GM11168 (cell line): Measurements from ENCODE around the gene PSME1.

Experiments used
- in situ Hi-C: fragments of 300-500 bp; cut with MboI; formaldehyde crosslinking; loops from one replicate; pipeline ENCODE4 v1.12.0; 2022; ENCODE audit warnings: low sequenced_read_pairs; ENCODE audit not compliant: unreplicated experiment

The PSME1 gene

GRCh38 chr14:24164518-24164991 is 28.6 kb downstream of the PSME1 start:
- in situ Hi-C loops: no loop called here

GRCh38 chr14:24165785-24166184 is 29.8 kb downstream of the PSME1 start:
- in situ Hi-C loops: no loop called here

DNA sequence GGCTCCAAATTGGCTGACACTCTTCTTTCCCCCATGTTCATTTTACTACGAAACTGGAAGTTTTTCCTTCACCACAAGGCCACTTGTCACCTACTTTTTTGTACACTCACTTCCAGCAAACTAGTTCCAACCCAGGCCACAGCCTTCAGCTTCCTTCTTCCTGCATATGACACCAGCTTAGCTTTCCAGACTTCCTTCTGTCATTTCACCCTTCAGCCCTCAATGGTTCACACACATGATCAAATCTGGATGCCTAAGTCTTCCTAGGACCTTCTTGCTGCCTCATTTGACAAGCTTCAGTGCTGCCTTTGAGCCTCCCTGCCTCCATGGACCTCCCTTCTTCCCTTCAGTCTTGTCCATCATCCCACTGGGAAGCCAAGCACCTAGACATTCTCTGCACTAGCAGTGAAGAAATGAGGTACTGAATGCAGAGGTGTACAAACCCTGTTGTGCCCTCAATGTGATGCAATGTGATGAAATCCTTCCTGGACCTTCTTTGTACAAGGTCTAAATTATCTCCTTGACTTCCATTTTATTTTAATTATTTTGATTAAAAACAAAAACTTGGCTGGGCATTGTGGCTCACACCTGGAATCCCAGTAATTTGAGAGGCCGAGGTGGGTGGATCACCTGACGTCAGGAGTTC is 31.6 kb downstream of the PSME1 start:
- in situ Hi-C loops: no loop called here

GRCh38 chr14:24171422-24172260 is 35.6 kb downstream of the PSME1 start, which contains the start of gene REC8:
REC8 (plus strand) TSS chr14:24172080; CDS start chr14:24172553, 473 bp downstream.
- in situ Hi-C loops: no loop called here

DNA sequence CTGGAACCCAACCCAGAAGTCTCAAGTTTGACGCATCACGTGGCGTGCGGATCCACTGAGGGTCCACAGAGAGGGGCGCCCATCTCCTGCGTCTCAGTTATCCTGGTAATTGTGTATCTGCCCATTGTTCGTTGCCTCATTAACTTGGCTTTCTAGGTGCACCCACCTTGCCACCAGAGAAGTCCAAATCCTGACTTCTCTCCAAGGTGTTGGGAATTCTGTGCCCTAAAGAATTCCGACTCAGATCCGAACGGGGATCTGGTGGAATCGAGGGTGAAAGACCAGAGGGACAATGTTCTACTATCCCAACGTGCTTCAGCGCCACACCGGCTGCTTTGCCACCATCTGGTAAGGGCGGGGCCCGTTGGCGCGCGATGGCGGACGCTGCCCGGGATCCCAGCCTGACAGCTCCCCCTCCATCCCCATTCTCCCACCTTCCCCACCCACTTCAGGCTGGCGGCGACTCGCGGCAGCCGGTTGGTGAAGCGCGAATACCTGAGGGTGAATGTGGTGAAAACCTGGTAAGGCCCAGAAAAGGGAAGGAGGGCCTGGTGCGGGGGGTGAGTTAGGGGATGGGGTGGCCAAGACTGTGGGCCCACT is 36.4 kb downstream of the PSME1 start:
- in situ Hi-C loops: no loop called here

DNA sequence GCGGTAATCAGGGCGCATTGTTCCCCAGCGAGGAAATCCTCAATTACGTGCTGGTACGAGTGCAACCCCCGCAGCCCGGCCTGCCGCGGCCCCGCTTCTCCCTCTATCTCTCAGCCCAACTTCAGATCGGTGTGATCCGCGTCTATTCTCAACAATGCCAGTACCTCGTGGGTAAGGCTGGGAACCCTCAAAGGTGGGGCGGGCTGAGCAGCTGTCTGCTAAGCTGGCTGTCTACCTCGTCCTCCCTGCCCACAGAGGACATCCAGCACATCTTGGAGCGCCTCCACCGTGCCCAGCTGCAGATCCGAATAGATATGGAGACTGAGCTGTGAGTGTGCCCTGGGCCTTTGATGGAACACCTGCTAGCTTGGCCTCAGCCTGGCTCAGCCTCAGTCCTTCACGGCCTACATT is 36.9 kb downstream of the PSME1 start:
- in situ Hi-C loops: no loop called here

- in situ Hi-C loops: no loop called here
Observed at GRCh38 chr14:24176599-24176998, 40.6 kb downstream of the PSME1 start.

DNA sequence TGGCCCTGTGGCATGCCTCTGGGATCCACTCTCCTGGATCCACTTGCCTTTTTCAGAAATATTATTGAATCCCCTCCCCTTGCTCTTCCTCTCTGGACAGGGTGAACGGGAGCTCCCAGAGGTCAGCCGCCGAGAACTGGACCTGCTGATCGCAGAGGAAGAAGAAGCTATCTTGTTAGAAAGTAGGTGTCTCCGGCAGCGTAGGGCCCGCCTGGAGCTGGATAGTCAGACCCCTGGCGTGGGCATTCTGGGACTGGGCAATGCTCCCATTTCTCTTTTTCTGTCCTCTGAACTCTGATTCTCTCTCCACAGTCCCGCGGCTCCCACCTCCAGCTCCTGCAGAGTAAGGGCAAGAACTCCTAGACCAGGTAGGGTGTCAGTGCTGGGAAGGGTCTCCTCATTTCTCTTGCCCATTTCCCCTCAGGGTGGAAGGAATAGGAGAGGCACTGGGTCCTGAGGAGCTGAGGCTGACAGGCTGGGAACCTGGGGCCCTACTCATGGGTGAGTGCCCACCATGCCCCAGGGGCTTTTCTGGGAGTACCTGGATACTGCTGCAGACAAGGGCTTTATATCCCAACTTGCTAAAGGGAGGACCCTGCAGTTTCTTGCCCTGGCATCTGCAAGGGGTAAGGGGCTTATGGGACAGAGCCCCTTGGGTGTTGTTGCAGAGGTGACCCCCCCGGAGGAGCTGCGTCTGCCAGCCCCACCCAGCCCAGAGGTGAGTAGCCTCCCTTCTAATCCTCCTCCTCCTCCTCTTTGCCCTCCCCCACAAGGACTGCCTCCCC is 41.2 kb downstream of the PSME1 start:
- in situ Hi-C loops: no loop called here

DNA sequence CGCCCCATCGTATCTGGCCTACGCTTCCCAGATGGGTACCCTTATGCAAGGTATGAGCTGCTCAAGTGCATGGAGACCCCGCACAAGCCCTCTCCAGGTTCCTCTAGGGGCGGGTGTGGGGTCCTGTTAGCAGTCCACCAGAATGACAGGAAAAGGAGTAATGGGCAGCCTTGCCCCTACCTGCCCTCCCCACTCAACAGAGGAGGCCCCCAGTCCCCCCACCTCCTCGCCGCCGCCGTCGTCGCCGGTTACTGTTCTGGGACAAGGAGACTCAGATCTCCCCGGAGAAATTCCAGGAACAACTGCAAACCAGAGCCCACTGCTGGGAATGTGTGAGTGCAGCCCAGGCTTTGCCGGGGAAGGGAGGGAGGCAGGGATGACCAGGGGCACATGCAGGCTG is 41.9 kb downstream of the PSME1 start:
- in situ Hi-C loops: no loop called here

GRCh38 chr14:24178399-24179178 is 42.6 kb downstream of the PSME1 start:
- in situ Hi-C loops: no loop called here

DNA sequence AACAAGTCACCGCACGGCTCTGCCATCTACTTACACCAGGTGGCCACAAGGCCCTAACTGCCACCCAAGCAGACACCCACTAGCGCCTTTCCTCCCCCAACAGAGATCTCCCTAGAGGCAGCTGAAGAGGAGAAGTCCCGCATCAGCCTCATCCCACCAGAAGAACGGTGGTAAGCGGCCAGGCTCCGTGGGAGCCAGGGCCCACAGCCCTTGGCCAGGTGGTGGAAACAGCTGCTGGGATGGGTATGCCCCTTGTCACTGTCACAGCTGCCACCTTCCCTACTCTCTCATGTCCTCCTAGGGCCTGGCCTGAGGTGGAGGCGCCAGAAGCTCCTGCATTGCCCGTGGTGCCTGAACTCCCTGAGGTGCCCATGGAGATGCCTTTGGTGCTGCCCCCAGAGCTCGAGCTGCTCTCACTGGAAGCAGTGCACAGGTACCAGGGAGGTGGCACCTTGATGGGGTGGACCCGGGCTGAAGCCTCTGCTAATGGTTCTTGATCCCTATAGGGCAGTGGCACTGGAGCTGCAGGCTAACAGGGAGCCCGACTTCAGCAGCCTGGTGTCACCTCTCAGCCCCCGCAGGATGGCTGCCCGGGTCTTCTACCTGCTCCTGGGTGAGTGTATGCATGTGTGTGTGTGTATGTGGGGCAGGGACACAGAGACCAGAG is 43.4 kb downstream of the PSME1 start:
- in situ Hi-C loops: no loop called here

GRCh38 chr14:24179961-24180796 is 44.2 kb downstream of the PSME1 start:
- in situ Hi-C loops: no loop called here

GRCh38 chr14:24181371-24182077 is 45.5 kb downstream of the PSME1 start:
- in situ Hi-C loops: no loop called here

DNA sequence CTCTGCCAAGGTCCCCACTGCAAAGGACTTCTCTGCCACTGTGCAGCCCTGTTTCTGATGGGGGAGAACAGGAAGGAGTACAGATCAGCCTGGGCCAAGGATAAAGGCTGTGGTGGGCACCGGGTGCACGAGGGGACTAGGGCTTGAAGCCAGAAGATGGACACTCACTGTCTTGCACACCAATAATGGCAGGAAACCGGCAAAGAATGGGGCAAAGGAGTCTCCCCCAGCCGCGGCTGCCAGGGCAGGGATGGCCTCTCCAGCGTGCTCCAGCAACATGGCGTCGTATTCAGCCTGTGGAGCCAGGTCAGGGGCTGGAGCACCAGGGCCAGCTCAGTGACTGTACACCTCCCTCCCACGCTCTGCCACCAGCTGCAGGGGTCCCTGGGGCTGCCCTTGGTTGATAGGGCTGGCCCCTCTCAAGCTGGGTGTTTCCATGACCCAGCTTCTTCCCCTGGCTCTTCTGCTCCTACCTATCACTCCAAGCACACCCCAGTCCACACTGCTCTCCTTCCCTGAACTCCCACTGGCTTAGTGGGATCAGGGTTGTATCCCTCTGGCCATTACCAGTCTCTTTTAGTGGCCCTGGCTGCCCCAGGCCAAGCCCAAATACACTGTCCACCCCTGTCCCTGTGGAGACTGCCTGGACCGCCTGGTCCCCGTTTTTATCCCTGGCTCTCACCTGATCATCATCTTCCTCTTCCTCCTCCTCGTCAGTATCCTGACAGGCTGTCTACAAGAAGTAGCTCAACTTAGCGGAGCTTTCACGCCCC is 46.3 kb downstream of the PSME1 start:
- in situ Hi-C loops: no loop called here

DNA sequence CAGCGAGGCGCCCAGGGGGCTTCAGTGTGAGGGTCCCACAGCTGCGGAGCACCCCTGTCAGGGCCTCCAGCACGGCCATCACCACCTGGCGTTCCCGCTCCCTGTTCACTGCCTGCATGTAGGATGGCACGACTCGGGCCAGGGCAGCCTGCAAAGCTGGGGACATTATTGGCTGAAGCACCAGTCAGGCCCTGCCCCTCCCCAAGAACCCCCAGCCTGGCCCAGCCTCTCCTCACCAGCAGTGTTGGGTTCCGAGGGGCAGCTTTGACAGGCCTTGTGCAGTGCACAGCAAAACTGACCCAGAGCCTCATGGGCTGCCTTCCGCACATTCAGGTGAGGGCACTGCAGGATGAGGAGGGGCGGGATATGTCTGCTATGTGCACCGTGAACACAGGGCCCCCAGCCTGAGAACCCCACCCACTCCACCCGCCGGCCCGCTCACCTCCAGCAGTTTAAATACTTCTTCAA is 47.1 kb downstream of the PSME1 start:
- in situ Hi-C loops: no loop called here

DNA sequence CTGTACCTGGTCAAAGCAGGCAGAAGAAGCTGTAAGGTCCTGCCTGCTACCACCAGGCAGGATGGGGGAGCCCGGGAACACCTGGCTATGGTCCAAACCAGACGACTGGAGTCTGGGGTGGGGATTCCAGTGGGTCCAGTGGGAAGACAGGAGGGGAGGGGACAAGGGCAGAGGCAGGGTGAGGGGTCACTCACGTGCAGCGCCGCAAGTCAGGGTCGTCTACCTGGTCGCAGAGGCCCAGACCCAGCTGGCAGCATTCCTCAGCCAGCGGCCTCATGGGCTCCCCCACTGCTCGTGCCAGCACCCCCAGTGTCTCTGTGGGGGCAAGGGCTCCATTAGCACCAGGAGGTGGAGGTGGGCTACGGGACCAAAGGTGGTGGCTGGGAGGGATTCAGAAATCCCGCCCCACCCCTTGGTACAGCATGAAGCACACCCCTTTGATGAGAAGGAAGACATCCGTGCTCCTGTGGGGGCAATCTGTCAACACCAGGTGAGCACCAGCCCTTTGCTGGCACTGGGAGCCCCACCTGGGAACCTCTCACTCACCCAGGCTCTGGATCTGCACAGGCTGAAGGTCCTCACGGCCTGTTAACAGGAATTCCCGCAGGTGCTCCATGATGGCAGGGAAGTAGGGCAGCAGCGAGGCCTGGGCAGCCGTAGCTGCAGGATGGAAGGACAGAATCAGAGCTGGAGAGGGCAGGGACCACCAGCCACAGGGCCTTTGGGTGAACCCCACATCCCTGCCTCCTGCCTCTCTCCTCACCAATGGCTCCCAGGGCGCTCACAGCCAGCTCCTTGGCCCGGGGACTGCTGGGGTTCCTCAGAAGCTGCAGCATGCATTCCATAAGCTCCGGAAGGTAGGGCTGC is 48.3 kb downstream of the PSME1 start:
- in situ Hi-C loops: no loop called here
